Stimulated activated memory B cell treated with anti-CD40 and anti-IgM and Interleukin-4, amounts not matched to agents 10 μg/mL and 1 μg/mL and 100 μg/mL, for 72 hours (primary cell): ENCODE measurements around the gene CDKN2AIP.
A peak's percentile ranks its signal among the peaks of the same experiment; 100 is the strongest.

ENCODE experiments used
- ATAC-seq: fragments of 150-1000 bp; cut with Tn5 transposase; 2 replicates; pipeline ENCODE4 v1.10.0; 2021
- H3K27ac Mint-ChIP-seq: one replicate; pipeline ENCODE4 v1.8.0; 2022; ENCODE audit warnings: mild to moderate bottlenecking, mixed read lengths
- H3K27me3 Mint-ChIP-seq: one replicate; pipeline ENCODE4 v1.8.0; 2022; ENCODE audit warnings: mixed read lengths
- H3K36me3 Mint-ChIP-seq: one replicate; pipeline ENCODE4 v1.8.0; 2022; ENCODE audit warnings: mixed read lengths
- H3K4me1 Mint-ChIP-seq: one replicate; pipeline ENCODE4 v1.8.0; 2022; ENCODE audit warnings: mixed read lengths
- H3K4me3 Mint-ChIP-seq: one replicate; pipeline ENCODE4 v1.8.0; 2022; ENCODE audit warnings: mild to moderate bottlenecking, moderate library complexity, mixed read lengths
- H3K9me3 Mint-ChIP-seq: one replicate; pipeline ENCODE4 v1.8.0; 2022; ENCODE audit warnings: mixed read lengths

Gene CDKN2AIP

GRCh38 chr4:183407635-183408464 is 36.6 kb upstream of the CDKN2AIP start:
- H3K27ac Mint-ChIP-seq, result peak overlapping the region; percentile 80
- H3K27me3 Mint-ChIP-seq, result no peaks in the 10 kb centered on the region
- no peaks in the 10 kb centered on the region for H3K36me3 Mint-ChIP-seq
- peaks cover 13% of the 10 kb centered on the region for H3K4me1 Mint-ChIP-seq
- ATAC-seq, result no peak
- H3K9me3 Mint-ChIP-seq, result no peaks in the 10 kb centered on the region
- peak overlapping the region; percentile 88 for H3K4me3 Mint-ChIP-seq

- no peaks in the 10 kb centered on the region for H3K9me3 Mint-ChIP-seq
- H3K4me1 Mint-ChIP-seq, result peaks cover 13% of the 10 kb centered on the region
- H3K27me3 Mint-ChIP-seq, result no peaks in the 10 kb centered on the region
- H3K27ac Mint-ChIP-seq, result no peak overlapping the region
- ATAC-seq, result no peak
- H3K36me3 Mint-ChIP-seq, result no peaks in the 10 kb centered on the region
- H3K4me3 Mint-ChIP-seq, result no peak overlapping the region
Observed at GRCh38 chr4:183408796-183409195, 35.6 kb upstream of the CDKN2AIP start.

GRCh38 chr4:183409483-183409882 is 35.0 kb upstream of the CDKN2AIP start:
- H3K36me3 Mint-ChIP-seq, result no peaks in the 10 kb centered on the region
- ATAC-seq, result no peak
- H3K27ac Mint-ChIP-seq, result no peak overlapping the region
- H3K4me3 Mint-ChIP-seq, result no peak overlapping the region
- H3K9me3 Mint-ChIP-seq, result no peaks in the 10 kb centered on the region
- H3K4me1 Mint-ChIP-seq, result peaks cover 13% of the 10 kb centered on the region
- H3K27me3 Mint-ChIP-seq, result no peaks in the 10 kb centered on the region

- no peak overlapping the region for H3K4me3 Mint-ChIP-seq
- H3K27ac Mint-ChIP-seq, result no peak overlapping the region
- no peaks in the 10 kb centered on the region for H3K9me3 Mint-ChIP-seq
- H3K36me3 Mint-ChIP-seq, result no peaks in the 10 kb centered on the region
- ATAC-seq, result no peak
- no peaks in the 10 kb centered on the region for H3K27me3 Mint-ChIP-seq
- peaks cover 13% of the 10 kb centered on the region for H3K4me1 Mint-ChIP-seq
Observed at GRCh38 chr4:183409934-183410333, 34.5 kb upstream of the CDKN2AIP start.

- no peaks in the 10 kb centered on the region for H3K36me3 Mint-ChIP-seq
- no peak for ATAC-seq
- H3K4me3 Mint-ChIP-seq, result no peak overlapping the region
- no peak overlapping the region for H3K27ac Mint-ChIP-seq
- H3K4me1 Mint-ChIP-seq, result peaks cover 13% of the 10 kb centered on the region
- no peaks in the 10 kb centered on the region for H3K9me3 Mint-ChIP-seq
- no peaks in the 10 kb centered on the region for H3K27me3 Mint-ChIP-seq
Observed at GRCh38 chr4:183411291-183411861, 33.1 kb upstream of the CDKN2AIP start.

GRCh38 chr4:183412821-183413220 is 31.6 kb upstream of the CDKN2AIP start:
- ATAC-seq, result no peak
- Mint-ChIP-seq H3K9me3 (no peaks in the 10 kb centered on the region), H3K4me3 (no peak overlapping the region), H3K27me3 (no peaks in the 10 kb centered on the region), H3K4me1 (peaks cover 4% of the 10 kb centered on the region), H3K36me3 (no peaks in the 10 kb centered on the region), H3K27ac (no peak overlapping the region)

- ATAC-seq, result no peak
- Mint-ChIP-seq H3K4me3 (no peak overlapping the region), H3K9me3 (no peaks in the 10 kb centered on the region), H3K27me3 (peaks cover under 1% of the 10 kb centered on the region), H3K27ac (no peak overlapping the region), H3K36me3 (no peaks in the 10 kb centered on the region), H3K4me1 (no peaks in the 10 kb centered on the region)
Observed at GRCh38 chr4:183413234-183414200, 30.9 kb upstream of the CDKN2AIP start.

GRCh38 chr4:183416879-183417755 is 27.3 kb upstream of the CDKN2AIP start:
- no peaks in the 10 kb centered on the region for H3K4me1 Mint-ChIP-seq
- H3K27me3 Mint-ChIP-seq, result peaks cover 15% of the 10 kb centered on the region
- no peak overlapping the region for H3K27ac Mint-ChIP-seq
- H3K4me3 Mint-ChIP-seq, result no peak overlapping the region
- H3K9me3 Mint-ChIP-seq, result no peaks in the 10 kb centered on the region
- no peak for ATAC-seq
- H3K36me3 Mint-ChIP-seq, result no peaks in the 10 kb centered on the region

GRCh38 chr4:183422962-183423631 is 21.3 kb upstream of the CDKN2AIP start:
- peaks cover 24% of the 10 kb centered on the region for H3K27me3 Mint-ChIP-seq
- H3K9me3 Mint-ChIP-seq, result no peaks in the 10 kb centered on the region
- H3K4me3 Mint-ChIP-seq, result no peak overlapping the region
- no peaks in the 10 kb centered on the region for H3K4me1 Mint-ChIP-seq
- ATAC-seq, result no peak
- no peaks in the 10 kb centered on the region for H3K36me3 Mint-ChIP-seq
- no peak overlapping the region for H3K27ac Mint-ChIP-seq

- no peak overlapping the region for H3K4me3 Mint-ChIP-seq
- peaks cover 16% of the 10 kb centered on the region for H3K27me3 Mint-ChIP-seq
- H3K27ac Mint-ChIP-seq, result no peak overlapping the region
- no peaks in the 10 kb centered on the region for H3K4me1 Mint-ChIP-seq
- no peaks in the 10 kb centered on the region for H3K36me3 Mint-ChIP-seq
- no peak for ATAC-seq
- no peaks in the 10 kb centered on the region for H3K9me3 Mint-ChIP-seq
Observed at GRCh38 chr4:183424109-183424744, 20.2 kb upstream of the CDKN2AIP start.

- Mint-ChIP-seq H3K4me3 (no peak overlapping the region), H3K9me3 (no peaks in the 10 kb centered on the region), H3K36me3 (no peaks in the 10 kb centered on the region), H3K4me1 (no peaks in the 10 kb centered on the region), H3K27me3 (peaks cover 8% of the 10 kb centered on the region), H3K27ac (no peak overlapping the region)
- no peak for ATAC-seq
Observed at GRCh38 chr4:183426507-183426906, 17.9 kb upstream of the CDKN2AIP start.

GRCh38 chr4:183429489-183429888 is 14.9 kb upstream of the CDKN2AIP start:
- no peak overlapping the region for H3K27ac Mint-ChIP-seq
- H3K27me3 Mint-ChIP-seq, result peaks cover 4% of the 10 kb centered on the region
- no peaks in the 10 kb centered on the region for H3K4me1 Mint-ChIP-seq
- no peak overlapping the region for H3K4me3 Mint-ChIP-seq
- peak; percentile 24 for ATAC-seq
- H3K9me3 Mint-ChIP-seq, result no peaks in the 10 kb centered on the region
- H3K36me3 Mint-ChIP-seq, result no peaks in the 10 kb centered on the region

GRCh38 chr4:183430317-183430993 is 14.0 kb upstream of the CDKN2AIP start:
- ATAC-seq, result no peak
- no peak overlapping the region for H3K27ac Mint-ChIP-seq
- H3K4me1 Mint-ChIP-seq, result no peaks in the 10 kb centered on the region
- peaks cover 9% of the 10 kb centered on the region for H3K27me3 Mint-ChIP-seq
- no peaks in the 10 kb centered on the region for H3K9me3 Mint-ChIP-seq
- no peak overlapping the region for H3K4me3 Mint-ChIP-seq
- no peaks in the 10 kb centered on the region for H3K36me3 Mint-ChIP-seq
